ENCODE data around the gene LRRC3C. TPM values are rescaled to one million over a fixed set of nuclear protein-coding genes. Genes with fewer than 3 reads are reported as not detected.
A peak's percentile ranks its signal among the peaks of the same experiment; 100 is the strongest.

Gene LRRC3C
- polyA plus RNA-seq, 3 donors: not detected

GRCh38 chr17:39966771-39967170, 39.2 kb downstream of the LRRC3C start:
- H3K27me3 Mint-ChIP-seq (ENCODE audit: low read depth in 3 of 3): peaks cover 0 to 10% (median 4%) of the 10 kb centered on the region in 3 donors
- no peak overlapping the region for H3K4me3 Mint-ChIP-seq
- peak overlapping the region; percentile 78 to 96 (median 89) for H3K27ac Mint-ChIP-seq
- DNase-seq: no peak
- Histone ChIP-seq H3K36me3 (replicated peaks in 1 of 2; ENCODE audit: control insufficient read depth in 1 of 2, insufficient read depth in 2 of 2, low read length in 2 of 2) (no peaks in the 10 kb centered on the region), H3K4me2 (replicated peaks; ENCODE audit: extremely low read depth, low read length, poor library complexity, severe bottlenecking) (peak overlapping the region; percentile 24), H3K27me3 (ENCODE audit: control insufficient read depth in 2 of 2, insufficient read depth in 2 of 2, low read length in 2 of 2) (no peaks in the 10 kb centered on the region), H3K9me3 (replicated peaks in 1 of 2; ENCODE audit: control insufficient read depth in 1 of 2, insufficient read depth in 1 of 2, low read length in 2 of 2) (no peaks in the 10 kb centered on the region), H3K4me1 (ENCODE audit: control insufficient read depth in 1 of 2, insufficient read depth in 2 of 2, low read length in 2 of 2) (peaks cover 51 to 52% of the 10 kb centered on the region in 2 donors), H2AFZ (ENCODE audit: insufficient read depth, low read depth, low read length, poor library complexity, severe bottlenecking) (no peak overlapping the region), H3K9ac (ENCODE audit: insufficient read depth, low read length, poor library complexity, severe bottlenecking) (no peak overlapping the region), H4K20me1 (ENCODE audit: insufficient read depth, low read length) (no peaks in the 10 kb centered on the region), H3K79me2 (ENCODE audit: insufficient read depth, low read length) (no peaks in the 10 kb centered on the region), H3K4me3 (replicated peaks in 1 of 3; ENCODE audit: low read depth in 2 of 3, low read length in 3 of 3) (peak overlapping the region in 1 of 3 experiments; percentile 6), H3K27ac (ENCODE audit: low read depth in 1 of 2, low read length in 2 of 2) (peak overlapping the region; percentile 60 to 87)
- H3K4me1 Mint-ChIP-seq: peaks cover 55% of the 10 kb centered on the region
- intact Hi-C loops (cut with micrococcal nuclease): no loop called here
- 92% methylated on average over 3 of the region's 6 CpGs for WGBS (ENCODE audit: insufficient coverage)
- H3K36me3 Mint-ChIP-seq: no peaks in the 10 kb centered on the region
- H3K9me3 Mint-ChIP-seq: peaks cover 0 to 3% (median 0%) of the 10 kb centered on the region in 7 donors
- TF ChIP-seq, protein P1, sequence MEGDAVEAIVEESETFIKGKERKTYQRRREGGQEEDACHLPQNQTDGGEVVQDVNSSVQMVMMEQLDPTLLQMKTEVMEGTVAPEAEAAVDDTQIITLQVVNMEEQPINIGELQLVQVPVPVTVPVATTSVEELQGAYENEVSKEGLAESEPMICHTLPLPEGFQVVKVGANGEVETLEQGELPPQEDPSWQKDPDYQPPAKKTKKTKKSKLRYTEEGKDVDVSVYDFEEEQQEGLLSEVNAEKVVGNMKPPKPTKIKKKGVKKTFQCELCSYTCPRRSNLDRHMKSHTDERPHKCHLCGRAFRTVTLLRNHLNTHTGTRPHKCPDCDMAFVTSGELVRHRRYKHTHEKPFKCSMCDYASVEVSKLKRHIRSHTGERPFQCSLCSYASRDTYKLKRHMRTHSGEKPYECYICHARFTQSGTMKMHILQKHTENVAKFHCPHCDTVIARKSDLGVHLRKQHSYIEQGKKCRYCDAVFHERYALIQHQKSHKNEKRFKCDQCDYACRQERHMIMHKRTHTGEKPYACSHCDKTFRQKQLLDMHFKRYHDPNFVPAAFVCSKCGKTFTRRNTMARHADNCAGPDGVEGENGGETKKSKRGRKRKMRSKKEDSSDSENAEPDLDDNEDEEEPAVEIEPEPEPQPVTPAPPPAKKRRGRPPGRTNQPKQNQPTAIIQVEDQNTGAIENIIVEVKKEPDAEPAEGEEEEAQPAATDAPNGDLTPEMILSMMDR (IDR thresholded peaks at IDR 0.05): no peak

DNA sequence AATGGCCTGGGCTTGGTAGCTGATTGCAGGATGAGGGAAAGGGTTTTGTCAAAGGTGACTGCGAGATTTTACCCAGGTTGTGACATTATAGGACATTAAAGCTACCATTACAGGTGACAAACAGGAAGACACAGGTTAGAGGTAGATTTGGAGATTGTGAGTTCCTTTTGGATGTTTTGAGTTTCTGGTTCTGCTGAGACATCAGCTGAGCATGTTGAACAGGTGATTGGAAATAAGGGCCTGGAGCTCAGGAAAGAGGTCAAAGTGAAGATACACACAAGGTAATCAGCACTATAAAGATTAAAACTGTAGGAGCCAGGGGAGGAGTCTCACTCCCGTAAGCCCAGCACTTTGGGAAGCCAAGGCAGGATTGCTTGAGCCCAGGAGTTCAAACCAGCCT, 41.2 kb downstream of the LRRC3C start:
- Mint-ChIP-seq H3K4me1 (peaks cover 70% of the 10 kb centered on the region), H3K9me3 (peaks cover 0 to 3% (median 0%) of the 10 kb centered on the region in 7 donors), H3K36me3 (no peaks in the 10 kb centered on the region), H3K4me3 (peak overlapping the region in 1 of 2 donors; percentile 7), H3K27me3 (ENCODE audit: low read depth in 3 of 3) (peaks cover 0 to 10% (median 4%) of the 10 kb centered on the region in 3 donors), H3K27ac (no peak overlapping the region)
- Histone ChIP-seq H3K9me3 (replicated peaks in 1 of 2; ENCODE audit: control insufficient read depth in 1 of 2, insufficient read depth in 1 of 2, low read length in 2 of 2) (no peaks in the 10 kb centered on the region), H3K27me3 (ENCODE audit: control insufficient read depth in 2 of 2, insufficient read depth in 2 of 2, low read length in 2 of 2) (no peaks in the 10 kb centered on the region), H3K4me2 (replicated peaks; ENCODE audit: extremely low read depth, low read length, poor library complexity, severe bottlenecking) (no peak overlapping the region), H3K27ac (ENCODE audit: low read depth in 1 of 2, low read length in 2 of 2) (no peak overlapping the region), H3K9ac (ENCODE audit: insufficient read depth, low read length, poor library complexity, severe bottlenecking) (no peak overlapping the region), H2AFZ (ENCODE audit: insufficient read depth, low read depth, low read length, poor library complexity, severe bottlenecking) (no peak overlapping the region), H3K4me3 (replicated peaks in 1 of 3; ENCODE audit: low read depth in 2 of 3, low read length in 3 of 3) (no peak overlapping the region), H3K36me3 (replicated peaks in 1 of 2; ENCODE audit: control insufficient read depth in 1 of 2, insufficient read depth in 2 of 2, low read length in 2 of 2) (no peaks in the 10 kb centered on the region), H4K20me1 (ENCODE audit: insufficient read depth, low read length) (no peaks in the 10 kb centered on the region), H3K4me1 (ENCODE audit: control insufficient read depth in 1 of 2, insufficient read depth in 2 of 2, low read length in 2 of 2) (peaks cover 67 to 72% of the 10 kb centered on the region in 2 donors), H3K79me2 (ENCODE audit: insufficient read depth, low read length) (no peaks in the 10 kb centered on the region)
- intact Hi-C loops (cut with micrococcal nuclease): no loop called here
- DNase-seq: no peak
- WGBS (ENCODE audit: insufficient coverage): 100% methylated on average over 1 of the region's 2 CpGs
- TF ChIP-seq, protein P1 (IDR thresholded peaks at IDR 0.05): no peak
